ENCODE measurements around the gene JPH3.

Gene JPH3

DNA sequence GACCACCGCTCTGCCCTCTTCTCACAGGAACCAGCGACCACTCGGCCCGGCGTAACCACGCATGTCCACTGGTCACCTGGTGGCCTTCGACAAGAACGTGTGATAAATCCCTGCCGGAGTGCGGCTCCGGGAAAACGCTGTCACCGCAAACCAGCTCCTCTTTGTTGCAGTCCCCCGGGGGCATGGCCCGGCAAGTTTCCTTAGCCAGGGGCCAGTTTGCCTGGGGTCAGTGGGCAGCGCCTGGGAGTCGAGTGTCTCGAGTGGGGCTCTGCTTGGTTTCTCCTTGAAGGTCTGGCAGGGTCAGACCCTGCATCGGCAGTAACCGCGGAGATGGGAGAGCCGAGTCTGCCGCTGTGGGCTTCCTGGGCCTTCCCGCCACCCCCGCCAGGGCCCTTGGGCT is 52.5 kb downstream of the JPH3 start:
- DNase-seq (ENCODE audit: low spot score), result no peak
- TF ChIP-seq, protein P1, sequence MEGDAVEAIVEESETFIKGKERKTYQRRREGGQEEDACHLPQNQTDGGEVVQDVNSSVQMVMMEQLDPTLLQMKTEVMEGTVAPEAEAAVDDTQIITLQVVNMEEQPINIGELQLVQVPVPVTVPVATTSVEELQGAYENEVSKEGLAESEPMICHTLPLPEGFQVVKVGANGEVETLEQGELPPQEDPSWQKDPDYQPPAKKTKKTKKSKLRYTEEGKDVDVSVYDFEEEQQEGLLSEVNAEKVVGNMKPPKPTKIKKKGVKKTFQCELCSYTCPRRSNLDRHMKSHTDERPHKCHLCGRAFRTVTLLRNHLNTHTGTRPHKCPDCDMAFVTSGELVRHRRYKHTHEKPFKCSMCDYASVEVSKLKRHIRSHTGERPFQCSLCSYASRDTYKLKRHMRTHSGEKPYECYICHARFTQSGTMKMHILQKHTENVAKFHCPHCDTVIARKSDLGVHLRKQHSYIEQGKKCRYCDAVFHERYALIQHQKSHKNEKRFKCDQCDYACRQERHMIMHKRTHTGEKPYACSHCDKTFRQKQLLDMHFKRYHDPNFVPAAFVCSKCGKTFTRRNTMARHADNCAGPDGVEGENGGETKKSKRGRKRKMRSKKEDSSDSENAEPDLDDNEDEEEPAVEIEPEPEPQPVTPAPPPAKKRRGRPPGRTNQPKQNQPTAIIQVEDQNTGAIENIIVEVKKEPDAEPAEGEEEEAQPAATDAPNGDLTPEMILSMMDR (IDR thresholded peaks at IDR 0.05; ENCODE audit: extremely low read depth, insufficient read depth, missing control alignments), result no peak
- in situ Hi-C loops (cut with MboI; ENCODE audit: low pct_unique_long_range_greater_than_20kb, low sequenced_read_pairs, unreplicated experiment), result no loop called here

DNA sequence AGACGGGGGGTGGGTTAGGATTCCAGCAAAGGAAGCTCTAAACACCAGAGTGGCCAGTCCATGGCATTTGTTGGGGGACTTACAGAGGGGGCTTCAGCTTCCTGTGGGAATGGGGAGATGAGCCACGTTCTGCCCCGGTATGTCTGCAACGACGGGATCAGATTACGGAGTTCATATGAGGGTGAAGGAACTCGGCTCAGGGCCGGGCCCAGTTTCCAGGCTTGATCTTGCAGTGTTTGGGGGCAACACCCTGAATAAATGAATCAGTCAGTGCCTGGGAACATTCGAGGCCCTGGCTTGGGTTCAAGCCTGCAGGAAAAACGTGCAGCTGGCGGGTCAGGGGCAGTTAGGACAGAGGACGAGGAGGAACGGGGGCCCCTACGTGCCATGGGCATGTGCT is 54.0 kb downstream of the JPH3 start:
- TF ChIP-seq, protein P1 (IDR thresholded peaks at IDR 0.05; ENCODE audit: extremely low read depth, insufficient read depth, missing control alignments), result no peak
- no peak for DNase-seq (ENCODE audit: low spot score)
- in situ Hi-C loops (cut with MboI; ENCODE audit: low pct_unique_long_range_greater_than_20kb, low sequenced_read_pairs, unreplicated experiment), result no loop called here

GRCh38 chr16:87657621-87658192 is 55.4 kb downstream of the JPH3 start:
- DNase-seq (ENCODE audit: low spot score), result no peak
- TF ChIP-seq, protein P1 (IDR thresholded peaks at IDR 0.05; ENCODE audit: extremely low read depth, insufficient read depth, missing control alignments), result no peak
- in situ Hi-C loops (cut with MboI; ENCODE audit: low pct_unique_long_range_greater_than_20kb, low sequenced_read_pairs, unreplicated experiment), result no loop called here

GRCh38 chr16:87658564-87659225 is 56.4 kb downstream of the JPH3 start:
- DNase-seq (ENCODE audit: low spot score), result no peak
- TF ChIP-seq, protein P1 (IDR thresholded peaks at IDR 0.05; ENCODE audit: extremely low read depth, insufficient read depth, missing control alignments), result no peak
- in situ Hi-C loops (cut with MboI; ENCODE audit: low pct_unique_long_range_greater_than_20kb, low sequenced_read_pairs, unreplicated experiment), result no loop called here

DNA sequence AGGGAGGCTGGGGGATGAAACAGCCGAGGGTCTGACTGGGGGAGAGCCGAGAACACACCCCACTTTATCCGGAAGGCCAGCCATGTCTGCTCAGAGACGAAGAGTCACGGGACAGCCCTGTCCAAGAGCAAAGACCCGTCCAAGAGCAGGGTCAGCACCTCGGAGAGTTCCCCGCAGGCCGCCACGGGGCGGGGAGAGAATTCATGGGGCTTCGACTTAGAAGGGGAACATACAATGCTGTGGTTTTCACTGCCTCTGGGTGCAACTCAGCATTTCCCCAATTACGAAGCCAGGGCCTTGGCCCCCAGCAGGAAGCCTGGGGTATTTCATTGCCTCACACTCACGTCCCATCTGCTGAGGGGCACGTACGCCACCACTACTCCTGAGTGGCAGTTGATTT is 59.3 kb downstream of the JPH3 start:
- in situ Hi-C loops (cut with MboI; ENCODE audit: low pct_unique_long_range_greater_than_20kb, low sequenced_read_pairs, unreplicated experiment), result no loop called here
- peak; percentile 69 for DNase-seq (ENCODE audit: low spot score)
- TF ChIP-seq, protein P1 (IDR thresholded peaks at IDR 0.05; ENCODE audit: extremely low read depth, insufficient read depth, missing control alignments), result no peak

DNA sequence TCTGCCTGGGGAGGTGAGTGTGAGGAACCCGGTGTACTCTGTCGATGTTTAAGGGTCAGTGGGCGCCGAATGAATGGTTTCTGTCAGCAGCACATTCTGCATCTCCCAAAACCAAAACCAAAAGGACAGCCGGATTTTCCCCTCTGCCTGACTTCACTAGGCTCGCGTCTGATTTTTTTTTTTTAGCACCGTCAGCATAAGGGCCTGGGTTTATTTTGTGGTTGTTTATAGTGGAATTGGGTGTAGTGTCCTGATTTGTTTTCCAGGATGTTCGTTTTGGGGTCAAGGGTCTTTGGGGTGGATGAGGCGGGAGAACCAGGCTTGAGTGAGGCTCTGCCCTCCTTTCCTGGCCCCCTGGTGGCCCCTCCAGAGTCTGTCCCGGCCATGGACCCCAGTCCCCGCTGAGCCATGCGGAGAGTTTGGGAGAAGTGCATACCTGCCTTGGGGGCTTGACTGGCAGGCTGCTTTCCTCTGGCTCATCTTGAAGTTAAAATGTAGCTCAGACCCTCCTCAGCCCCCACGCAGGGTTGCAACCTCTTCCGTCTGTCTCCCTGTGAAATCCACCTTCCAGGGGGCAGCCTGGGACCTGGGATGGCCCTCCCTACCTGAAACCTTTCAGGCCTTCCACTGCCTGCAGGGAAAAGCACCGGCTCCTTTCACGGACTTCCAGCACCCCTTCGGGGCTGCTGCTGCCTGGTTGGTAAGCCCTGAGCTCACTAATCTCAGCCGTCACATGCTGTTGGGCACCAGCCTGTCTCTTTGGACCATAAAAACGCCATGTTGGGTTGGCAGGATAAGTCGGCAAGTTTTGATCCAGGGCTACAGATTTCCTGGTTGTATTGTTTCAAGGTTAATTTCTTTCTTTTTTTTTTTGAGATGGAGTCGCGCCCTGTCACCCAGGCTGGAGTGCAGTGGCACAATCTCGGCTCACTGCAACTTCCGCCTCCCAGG is 60.2 kb downstream of the JPH3 start:
- TF ChIP-seq, protein P1 (IDR thresholded peaks at IDR 0.05; ENCODE audit: extremely low read depth, insufficient read depth, missing control alignments), result no peak
- DNase-seq (ENCODE audit: low spot score), result no peak

More for the DNA sequence above, 60.2 kb downstream of the JPH3 start:
- in situ Hi-C loops (cut with MboI; ENCODE audit: low pct_unique_long_range_greater_than_20kb, low sequenced_read_pairs, unreplicated experiment), result no loop called here
